Measurements from ENCODE around the gene DIRAS2.

DNA sequence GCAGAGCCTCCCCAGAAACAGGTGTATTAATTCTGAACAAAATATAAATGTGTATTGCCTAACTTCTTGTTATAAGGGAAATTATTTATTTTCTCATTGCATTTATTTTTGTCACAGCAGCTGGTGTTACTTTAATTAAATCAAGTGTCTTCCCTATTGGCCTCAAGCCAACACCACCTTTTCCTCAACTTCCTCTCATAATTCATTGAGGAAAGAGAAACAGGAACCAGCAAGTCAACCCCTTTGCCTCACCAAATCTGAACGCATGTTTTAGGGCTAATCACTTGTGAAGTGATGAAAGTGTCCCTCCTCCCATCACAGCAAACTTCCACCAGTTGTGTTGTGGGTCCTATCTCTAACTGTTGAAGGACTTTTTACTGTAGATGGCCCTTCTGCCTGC, 73.1 kb downstream of the DIRAS2 start:
- no peak for TF ChIP-seq POLR2A (IDR thresholded peaks at IDR 0.05; ENCODE audit: low read depth, low read length)
- TF ChIP-seq, protein P1, sequence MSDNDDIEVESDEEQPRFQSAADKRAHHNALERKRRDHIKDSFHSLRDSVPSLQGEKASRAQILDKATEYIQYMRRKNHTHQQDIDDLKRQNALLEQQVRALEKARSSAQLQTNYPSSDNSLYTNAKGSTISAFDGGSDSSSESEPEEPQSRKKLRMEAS (IDR thresholded peaks at IDR 0.05; ENCODE audit: insufficient read depth, insufficient read length): no peak
- TF ChIP-seq, protein P2, sequence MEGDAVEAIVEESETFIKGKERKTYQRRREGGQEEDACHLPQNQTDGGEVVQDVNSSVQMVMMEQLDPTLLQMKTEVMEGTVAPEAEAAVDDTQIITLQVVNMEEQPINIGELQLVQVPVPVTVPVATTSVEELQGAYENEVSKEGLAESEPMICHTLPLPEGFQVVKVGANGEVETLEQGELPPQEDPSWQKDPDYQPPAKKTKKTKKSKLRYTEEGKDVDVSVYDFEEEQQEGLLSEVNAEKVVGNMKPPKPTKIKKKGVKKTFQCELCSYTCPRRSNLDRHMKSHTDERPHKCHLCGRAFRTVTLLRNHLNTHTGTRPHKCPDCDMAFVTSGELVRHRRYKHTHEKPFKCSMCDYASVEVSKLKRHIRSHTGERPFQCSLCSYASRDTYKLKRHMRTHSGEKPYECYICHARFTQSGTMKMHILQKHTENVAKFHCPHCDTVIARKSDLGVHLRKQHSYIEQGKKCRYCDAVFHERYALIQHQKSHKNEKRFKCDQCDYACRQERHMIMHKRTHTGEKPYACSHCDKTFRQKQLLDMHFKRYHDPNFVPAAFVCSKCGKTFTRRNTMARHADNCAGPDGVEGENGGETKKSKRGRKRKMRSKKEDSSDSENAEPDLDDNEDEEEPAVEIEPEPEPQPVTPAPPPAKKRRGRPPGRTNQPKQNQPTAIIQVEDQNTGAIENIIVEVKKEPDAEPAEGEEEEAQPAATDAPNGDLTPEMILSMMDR (IDR thresholded peaks at IDR 0.05; ENCODE audit: extremely low read depth in 1 of 2, insufficient read depth in 1 of 2, low read depth in 1 of 2, low read length in 2 of 2): no peak
